Measurements from ENCODE around the gene USP47. TPM values are rescaled to one million over a fixed set of nuclear protein-coding genes. Genes with fewer than 3 reads are reported as not detected.

The USP47 gene
- total and polyA plus RNA-seq, 2 of the 8 experiments (the other 6 are each of a cell fraction or from before 2014, with no cell fraction given), result 4.2 to 21.3 TPM

DNA sequence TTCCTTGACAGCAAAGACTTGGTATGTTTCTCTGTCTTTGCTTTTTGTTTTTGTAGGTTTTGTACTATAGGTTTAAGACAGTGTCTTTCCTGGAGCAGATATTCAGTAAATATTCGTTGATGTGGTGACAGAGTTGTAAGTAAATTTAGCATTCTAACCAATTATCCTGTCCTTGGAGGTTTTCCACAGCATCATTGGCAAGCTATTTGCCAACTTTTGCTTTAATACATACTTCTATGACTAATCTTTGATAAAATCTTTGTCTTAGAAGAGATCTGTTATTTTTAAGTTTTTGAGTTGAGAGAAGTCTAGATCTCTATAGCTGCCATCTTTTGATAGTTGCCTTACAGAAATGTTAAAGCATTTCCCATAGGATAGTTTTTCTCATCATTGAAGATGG lies 3.8 kb downstream of the USP47 start (continued):
- no peak for TF ChIP-seq SP4 (IDR thresholded peaks at IDR 0.05; ENCODE audit: low read length)
- no peak for TF ChIP-seq KDM4A (IDR thresholded peaks at IDR 0.05; ENCODE audit: low read depth, low read length, severe bottlenecking)
- TF ChIP-seq YY1 (IDR thresholded peaks at IDR 0.05; ENCODE audit: low read depth, low read length), result no peak
- TF ChIP-seq RAD21 (IDR thresholded peaks at IDR 0.05 in 1 of 2, conservative IDR thresholded peaks at IDR 0.05 in 1 of 2; ENCODE audit: low read depth in 2 of 2, low read length in 2 of 2), result no peak
